GM19463 (cell line): ENCODE data around the gene IER2.

ENCODE experiments used
- ATAC-seq: cut with Tn5 transposase; IDR thresholded peaks from one replicate; pipeline ENCODE4 v1.9.1; 2021; ENCODE audit warnings: mild to moderate bottlenecking, moderate library complexity; ENCODE audit not compliant: unreplicated experiment

IER2 gene

GRCh38 chr19:13118424-13119193, 31.6 kb upstream of the IER2 start:
- ATAC-seq = no peak

- no peak for ATAC-seq
Measured at GRCh38 chr19:13119627-13120026, 30.6 kb upstream of the IER2 start.

- ATAC-seq = no peak
Measured at GRCh38 chr19:13120031-13120430, 30.2 kb upstream of the IER2 start.

GRCh38 chr19:13120817-13121216, 29.4 kb upstream of the IER2 start:
- no peak for ATAC-seq

GRCh38 chr19:13121551-13122274, 28.5 kb upstream of the IER2 start:
- no peak for ATAC-seq

- ATAC-seq = no peak
Measured at GRCh38 chr19:13122275-13122878, 27.8 kb upstream of the IER2 start.

- ATAC-seq = no peak
Measured at GRCh38 chr19:13122980-13123957, 26.9 kb upstream of the IER2 start.

GRCh38 chr19:13127051-13127450, 23.2 kb upstream of the IER2 start:
- no peak for ATAC-seq

- ATAC-seq = no peak
Measured at GRCh38 chr19:13127811-13128575, 22.2 kb upstream of the IER2 start.

GRCh38 chr19:13128583-13128982, 21.6 kb upstream of the IER2 start:
- ATAC-seq = no peak

GRCh38 chr19:13129384-13129783, 20.8 kb upstream of the IER2 start:
- no peak for ATAC-seq

- no peak for ATAC-seq
Measured at GRCh38 chr19:13130886-13131490, 19.2 kb upstream of the IER2 start.

- no peak for ATAC-seq
Measured at GRCh38 chr19:13132471-13133180, 17.6 kb upstream of the IER2 start.

GRCh38 chr19:13133241-13133870, 16.9 kb upstream of the IER2 start:
- ATAC-seq = no peak

- ATAC-seq = no peak
Measured at GRCh38 chr19:13134626-13135025, 15.6 kb upstream of the IER2 start.

GRCh38 chr19:13135068-13136062, 14.8 kb upstream of the IER2 start:
- no peak for ATAC-seq

GRCh38 chr19:13137290-13137794, 12.9 kb upstream of the IER2 start:
- no peak for ATAC-seq
